Kidney capillary endothelial cell (primary cell): ENCODE results near the gene PLXND1.
A peak's percentile ranks its signal among the peaks of the same experiment; 100 is the strongest.
"Not testable (repeated sequence)": the region's sequence is repeated elsewhere in the genome, so short reads cannot be mapped to it uniquely, and the experiment has no call there.

Experiments
- DNase-seq: peaks from one replicate; pipeline ENCODE4 v3.0.0-alpha.2; 2018; ENCODE audit warnings: low spot score

PLXND1 gene

DNA sequence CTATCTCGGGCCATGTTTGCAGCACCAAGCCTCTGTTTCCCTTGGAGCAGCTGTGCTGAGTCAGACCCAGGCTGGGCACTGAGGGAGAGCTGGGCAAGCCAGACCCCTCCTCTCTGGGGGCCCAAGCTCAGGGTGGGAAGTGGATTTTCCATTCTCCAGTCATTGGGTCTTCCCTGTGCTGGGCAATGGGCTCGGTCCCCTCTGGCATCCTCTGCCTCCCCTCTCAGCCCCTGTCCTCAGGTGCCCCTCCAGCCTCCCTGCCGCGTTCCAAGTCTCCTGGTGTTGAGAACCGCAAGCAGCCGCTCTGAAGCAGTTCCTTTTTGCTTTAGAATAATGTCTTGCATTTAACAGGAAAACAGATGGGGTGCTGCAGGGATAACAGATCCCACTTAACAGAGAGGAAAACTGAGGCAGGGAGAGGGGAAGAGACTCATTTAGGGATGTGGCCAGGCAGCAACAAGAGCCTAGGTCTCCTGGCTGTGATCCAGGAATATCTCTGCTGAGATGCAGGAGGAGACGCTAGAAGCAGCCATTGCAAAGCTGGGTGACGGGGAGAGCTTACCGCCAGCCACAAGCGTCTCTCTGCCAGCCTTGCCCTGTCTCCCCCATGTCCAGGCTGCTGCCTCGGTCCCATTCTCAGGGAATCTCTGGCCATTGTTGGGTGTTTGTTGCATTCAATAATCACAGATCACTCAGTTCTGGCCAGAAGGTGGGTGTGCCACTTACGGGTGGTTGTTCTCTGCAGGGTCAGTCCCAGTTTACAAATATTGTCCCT, 76.9 kb downstream of the PLXND1 start:
- DNase-seq, result no peak

DNA sequence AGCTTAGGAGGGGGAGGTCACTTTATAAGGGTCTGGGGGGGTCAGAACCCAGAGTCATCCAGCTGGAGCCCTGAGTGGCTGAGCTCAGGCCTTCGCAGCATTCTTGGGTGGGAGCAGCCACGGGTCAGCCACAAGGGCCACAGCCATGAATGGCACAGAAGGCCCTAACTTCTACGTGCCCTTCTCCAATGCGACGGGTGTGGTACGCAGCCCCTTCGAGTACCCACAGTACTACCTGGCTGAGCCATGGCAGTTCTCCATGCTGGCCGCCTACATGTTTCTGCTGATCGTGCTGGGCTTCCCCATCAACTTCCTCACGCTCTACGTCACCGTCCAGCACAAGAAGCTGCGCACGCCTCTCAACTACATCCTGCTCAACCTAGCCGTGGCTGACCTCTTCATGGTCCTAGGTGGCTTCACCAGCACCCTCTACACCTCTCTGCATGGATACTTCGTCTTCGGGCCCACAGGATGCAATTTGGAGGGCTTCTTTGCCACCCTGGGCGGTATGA, 77.8 kb downstream of the PLXND1 start, which contains the start of gene RHO:
TSS of gene RHO (plus strand) at position 51 of the 512 bp plus-strand sequence. CDS start at position 146, 95 bp downstream.
- no peak for DNase-seq

DNA sequence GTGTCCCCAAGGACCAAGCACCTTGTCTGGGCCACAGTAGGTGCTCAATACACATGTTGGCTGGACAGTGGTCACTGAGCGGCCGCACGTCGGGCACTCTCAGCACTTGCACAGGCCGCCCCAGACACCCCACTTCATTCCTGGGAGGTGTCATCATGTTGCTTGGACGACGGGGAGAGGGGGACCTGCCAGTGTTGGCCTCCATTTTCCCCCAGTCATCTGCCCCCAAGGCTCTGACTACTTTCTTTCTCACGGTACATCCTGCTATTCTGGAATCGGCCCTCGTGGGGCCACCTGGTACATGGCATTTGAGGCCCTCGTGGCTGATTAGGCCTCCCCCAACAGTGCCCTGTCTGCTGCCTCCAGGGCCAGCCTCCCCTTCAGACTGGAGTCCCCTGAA, 79.2 kb downstream of the PLXND1 start:
- no peak for DNase-seq

DNA sequence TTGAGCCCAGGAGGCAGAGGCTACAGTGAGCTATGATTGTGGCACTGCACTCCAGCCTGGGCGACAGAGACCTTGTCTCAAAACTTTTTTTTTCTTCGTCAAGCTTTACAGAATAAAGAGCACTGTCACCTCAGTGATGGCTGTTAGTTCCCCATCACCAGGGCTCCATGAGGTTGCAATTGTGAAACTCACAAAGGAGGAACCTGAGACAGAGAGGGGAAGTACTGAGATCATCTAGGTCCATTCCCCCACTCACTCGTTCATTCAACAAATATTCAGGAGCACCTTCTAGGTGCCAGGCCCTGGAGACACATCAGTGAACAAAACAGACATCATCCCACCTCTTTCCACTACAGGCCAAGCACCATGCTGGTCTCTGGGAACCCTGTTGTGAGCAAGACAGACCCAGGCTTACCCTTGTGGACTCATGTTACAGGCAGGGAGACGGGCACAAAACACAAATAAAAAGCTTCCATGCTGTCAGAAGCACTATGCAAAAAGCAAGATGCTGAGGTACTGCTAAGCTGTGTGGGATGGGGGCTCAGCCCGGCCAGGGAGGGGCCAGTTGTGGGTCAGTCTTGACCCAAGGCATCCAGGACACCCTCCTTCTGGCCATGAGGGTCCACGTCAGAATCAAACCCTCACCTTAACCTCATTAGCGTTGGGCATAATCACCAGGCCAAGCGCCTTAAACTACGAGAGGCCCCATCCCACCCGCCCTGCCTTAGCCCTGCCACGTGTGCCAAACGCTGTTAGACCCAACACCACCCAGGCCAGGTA, 80.2 kb downstream of the PLXND1 start:
- no peak for DNase-seq

DNA sequence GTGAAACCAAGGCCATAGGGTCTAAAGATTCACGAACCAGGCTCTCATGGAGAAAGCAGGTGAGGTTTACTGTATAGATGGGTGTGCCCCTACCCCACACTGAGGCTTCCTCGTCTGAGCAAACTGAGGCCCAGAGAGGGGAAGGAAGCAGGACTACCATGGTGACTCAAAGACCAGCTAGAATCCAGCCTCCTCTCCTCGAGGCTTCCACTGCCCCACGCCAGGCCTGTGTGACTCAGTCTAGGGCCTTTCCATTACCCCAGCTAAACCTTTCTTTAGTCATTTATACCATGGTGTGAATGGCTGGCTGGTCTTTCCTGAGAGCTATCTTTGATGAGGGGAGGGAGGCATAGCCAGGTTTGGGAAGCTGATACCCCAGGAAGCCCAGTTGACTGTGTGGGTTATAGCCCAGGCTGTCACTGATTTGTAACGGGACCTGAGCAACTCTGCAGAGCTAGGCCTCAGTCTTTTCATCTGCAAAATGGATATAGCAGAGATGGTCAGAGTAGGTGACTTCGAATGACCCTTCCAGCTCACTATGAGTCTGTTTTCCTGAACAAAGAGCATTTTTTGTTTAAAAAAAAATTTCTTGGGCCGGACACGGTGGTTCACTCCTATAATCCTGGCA, 81.0 kb downstream of the PLXND1 start:
- DNase-seq, result peak; percentile 52

DNA sequence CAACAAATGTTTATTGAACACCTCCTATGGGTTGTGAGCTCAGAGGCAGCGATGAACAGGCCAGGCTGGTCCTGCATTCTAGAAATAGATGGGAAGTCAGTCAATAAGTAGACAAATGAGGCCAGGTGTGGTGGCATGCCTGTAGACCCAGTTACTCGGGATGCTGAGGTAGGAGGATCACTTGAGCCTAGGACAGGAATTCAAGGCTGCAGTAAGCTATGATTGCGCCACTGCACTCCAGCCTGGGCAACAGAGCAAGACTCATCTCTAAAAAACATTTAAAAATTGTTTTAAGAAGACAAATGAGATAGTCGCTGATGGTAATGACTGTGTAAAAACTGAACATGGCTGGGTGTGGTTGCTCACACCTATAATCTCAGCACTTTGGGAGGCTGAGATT, 82.4 kb downstream of the PLXND1 start:
- DNase-seq, result no peak

DNA sequence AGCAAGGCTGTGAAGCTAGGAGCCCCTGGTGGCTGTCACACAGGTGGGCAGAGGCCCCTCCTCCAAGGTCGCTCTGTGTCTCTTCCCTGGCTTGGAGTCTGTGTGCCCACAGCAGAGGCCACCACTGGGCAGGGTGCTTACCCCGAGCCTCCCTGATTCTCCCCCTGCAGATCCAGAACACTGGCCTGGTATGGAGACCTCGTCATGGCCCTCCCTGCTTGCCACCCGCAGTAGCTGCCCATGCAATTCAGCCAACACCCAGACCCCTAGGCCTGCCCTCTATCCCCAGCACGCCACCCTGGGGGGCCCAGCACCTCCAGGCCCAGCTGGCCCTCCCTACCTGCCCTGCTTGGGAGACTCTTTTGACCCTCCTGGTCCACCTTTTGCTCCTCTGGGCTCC, 83.5 kb downstream of the PLXND1 start:
- no peak for DNase-seq

DNA sequence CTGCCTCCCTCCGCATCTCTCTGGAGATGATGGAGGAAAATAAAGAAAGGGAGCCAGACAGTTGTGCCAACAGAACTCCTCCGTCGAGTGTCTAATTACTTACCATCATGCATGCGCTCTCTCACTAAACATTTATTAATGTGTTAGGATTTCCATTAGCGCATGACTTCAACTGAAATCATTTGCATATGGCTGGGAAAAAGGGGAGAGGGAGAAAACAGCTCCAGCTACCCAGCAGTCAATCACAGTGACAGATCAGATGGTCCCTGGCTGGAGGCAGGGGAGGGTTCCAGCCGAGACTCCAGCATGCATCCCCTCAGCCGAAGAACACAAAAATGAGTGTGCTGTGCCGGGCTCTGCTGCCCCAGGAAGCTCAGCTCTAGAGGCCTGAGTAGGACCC, 84.9 kb downstream of the PLXND1 start:
- DNase-seq, result no peak

DNA sequence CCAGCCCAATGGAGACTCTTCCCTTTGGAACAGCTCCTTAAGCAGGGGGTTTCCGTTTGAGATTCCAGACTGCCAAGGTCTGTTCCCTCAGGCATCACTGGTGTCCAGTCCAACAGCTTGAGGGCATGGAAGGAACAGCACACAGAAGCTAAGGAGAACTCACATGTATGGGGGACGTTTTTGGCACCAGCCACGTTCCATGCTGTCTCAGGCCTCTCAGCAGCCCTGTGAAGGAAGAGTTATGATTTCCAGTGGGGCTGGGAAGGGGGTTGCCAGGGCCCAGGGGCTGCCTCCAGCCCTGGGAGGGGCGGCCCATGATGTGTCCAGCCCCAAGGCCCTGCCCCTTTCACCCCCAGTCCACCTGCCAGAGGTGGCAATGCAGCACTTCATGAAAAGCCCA, 85.5 kb downstream of the PLXND1 start:
- DNase-seq, result no peak

DNA sequence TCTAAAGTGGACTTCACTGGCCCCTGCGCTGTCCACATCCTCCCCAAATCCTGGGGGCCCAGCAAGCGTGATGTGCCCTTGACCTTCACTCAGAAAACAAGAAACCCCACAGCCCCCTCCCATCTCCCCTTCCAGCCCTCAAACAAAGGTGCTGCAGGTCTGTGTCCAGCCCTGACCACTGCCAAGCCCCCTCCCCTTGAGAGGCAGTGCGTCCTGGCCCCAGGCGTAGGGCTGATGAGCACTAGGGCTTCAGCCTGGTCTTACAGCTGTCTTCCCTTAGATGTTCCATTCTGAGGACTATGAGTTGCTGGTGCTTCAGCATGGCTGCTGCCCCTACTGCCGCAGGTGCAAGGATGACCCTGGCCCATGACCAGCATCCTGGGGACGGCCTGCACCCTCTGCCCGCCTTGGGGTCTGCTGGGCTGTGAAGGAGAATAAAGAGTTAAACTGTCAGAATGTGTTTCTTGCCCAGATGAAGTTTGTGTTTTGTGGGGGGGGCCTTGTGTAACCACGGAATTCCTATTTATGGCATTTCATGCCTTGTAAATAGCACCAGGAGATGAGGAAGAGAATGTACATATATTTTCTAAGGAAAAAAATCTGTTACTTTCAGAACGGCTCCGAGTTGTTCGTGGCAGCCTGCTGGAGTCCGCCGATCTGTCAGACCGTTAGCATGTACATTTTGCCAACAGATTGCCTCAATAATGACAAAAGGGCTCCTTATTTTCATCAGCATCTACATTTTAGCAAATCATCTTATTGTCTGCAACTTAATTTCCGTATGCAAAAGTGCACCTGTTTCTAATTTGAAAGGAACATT, 86.4 kb downstream of the PLXND1 start:
- no peak for DNase-seq

DNA sequence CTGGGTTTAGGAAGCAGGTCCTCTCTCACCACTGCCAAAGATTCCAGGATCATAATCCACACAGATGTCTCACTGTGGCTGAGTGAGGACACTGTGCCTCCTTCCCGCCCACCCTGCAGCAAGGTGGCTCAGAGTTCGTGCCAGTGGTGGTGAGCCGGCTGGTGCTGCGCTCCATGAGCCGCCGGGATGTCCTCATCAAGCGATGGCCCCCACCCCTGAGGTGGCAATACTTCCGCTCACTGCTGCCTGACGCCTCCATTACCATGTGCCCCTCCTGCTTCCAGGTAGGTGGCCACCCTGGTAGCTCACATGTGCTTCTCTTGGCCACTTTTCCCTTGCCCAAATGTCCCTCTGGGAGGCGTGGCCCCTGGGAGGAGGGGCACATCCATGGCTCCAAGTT, 87.0 kb downstream of the PLXND1 start:
- DNase-seq, result no peak

DNA sequence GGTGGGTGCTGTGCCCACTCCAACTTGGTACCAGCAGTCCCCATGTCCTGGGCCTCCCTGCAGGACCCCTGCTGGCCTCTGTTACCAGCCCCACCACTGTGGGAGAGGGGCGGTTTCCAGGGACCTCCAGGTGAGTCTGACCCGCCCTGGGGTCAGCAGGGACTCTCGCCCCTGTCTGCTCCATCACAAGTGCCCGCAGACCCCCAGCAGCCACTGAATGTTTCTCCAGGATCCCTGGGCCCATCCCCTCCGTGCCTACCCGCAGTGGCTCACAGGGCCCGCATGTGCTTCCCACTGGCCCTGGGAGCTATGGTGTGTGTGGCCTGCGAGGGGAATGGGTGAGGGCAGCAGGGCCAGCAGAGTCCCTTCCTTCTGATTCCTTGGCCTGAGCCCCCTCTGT, 87.9 kb downstream of the PLXND1 start:
- DNase-seq, result no peak

DNA sequence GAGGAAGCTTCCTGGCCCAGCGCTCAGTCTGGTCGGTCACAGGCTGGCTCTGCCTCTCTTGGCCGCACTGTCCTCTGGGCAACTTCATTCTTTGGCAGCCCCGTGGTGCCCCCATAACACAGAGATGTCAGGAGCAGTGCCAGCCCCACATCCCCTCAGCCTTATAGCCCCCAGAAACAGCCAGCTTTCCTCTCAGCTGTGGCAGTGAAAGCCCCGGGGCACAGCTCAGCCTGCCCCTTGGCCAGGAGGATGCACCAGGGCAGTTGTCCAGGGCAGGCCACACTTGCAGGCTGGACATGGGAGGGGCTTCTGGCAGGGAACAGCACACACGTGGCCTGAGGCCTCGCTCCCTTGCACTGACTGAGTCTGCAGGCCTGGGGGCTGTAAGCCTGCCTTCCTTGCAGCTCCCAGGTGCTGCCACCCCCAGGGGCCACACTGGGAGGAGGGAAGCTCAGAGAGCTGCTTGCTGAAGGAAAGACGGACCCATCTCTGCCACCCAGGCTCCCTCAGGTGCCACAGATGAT, 88.4 kb downstream of the PLXND1 start:
- no peak for DNase-seq

DNA sequence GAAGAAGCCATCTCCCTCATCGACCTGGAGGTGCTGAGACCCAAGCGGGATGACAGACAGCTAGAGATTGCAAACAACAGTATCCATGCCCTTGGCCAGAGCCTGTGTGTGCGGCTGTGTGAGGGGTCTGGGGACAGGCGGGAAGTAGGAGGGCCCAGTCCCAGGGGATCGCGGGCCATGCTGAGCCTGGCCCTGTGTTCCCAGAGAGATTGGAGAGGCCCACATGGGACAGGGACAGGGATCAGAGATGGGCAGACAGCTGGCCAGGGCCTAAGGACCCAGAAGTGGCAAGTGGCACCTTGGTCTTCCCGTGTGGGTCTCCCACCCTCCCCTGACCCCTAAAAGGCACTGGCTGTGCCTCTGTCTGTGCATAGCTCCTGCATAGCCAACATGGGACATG, 89.0 kb downstream of the PLXND1 start:
- no peak for DNase-seq

DNA sequence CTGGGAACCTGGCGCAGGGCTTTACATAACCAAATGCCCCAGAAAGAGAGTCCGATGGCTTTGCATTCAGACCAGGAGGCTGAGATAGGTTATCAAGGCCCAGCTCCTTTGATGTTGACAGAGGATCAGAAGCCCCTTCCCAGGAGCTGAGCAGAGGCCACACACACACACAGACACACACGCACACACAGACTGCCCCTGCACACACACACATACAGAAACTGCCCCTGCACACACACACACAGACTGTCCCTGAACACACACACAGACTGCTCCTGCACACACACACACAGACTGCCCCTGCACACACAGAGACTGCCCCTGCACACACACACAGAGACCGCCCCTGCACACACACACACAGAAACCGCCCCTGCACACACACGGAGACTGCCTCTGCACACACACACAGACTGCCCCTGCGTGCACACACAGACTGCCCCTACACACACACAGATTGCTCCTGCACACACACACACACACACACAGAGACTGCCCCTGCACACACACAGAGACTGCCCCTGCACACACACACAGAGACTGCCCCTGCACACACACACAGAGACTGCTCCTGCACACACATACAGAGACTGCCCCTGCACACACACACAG, 90.5 kb downstream of the PLXND1 start:
- not testable (repeated sequence) for DNase-seq

DNA sequence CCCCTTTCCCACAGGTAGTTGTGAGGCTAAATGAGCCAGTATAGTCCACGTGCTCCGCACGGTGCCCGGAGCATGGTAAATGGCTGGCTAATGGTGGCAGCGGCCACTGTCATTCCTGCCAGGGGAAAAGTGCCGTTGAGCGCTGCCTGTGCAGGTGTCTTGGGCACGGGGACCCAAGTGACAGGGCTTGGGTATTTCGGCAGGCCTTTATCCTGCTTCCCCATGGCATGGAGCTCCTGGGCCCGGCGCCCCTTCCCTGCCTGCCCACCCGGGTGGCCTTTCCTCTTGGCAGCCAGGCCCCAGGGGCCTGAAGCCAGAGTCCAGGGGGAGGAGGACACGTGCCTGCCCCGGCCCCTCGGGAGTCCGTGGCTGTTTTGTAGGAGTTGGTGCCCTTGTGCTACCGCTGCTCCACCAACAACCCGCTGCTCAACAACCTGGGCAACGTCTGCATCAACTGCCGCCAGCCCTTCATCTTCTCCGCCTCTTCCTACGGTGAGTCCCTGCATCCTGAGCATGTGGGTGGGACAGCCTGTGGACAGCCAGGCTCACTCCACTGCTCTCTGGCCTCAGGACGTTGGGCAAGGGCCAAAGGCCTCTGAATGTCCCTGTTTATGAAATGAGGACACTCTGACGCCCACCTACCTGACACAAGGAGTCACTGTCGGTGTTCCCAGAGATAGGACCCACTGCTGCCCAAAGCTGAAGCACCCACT, 91.2 kb downstream of the PLXND1 start:
- DNase-seq, result not testable (repeated sequence)

DNA sequence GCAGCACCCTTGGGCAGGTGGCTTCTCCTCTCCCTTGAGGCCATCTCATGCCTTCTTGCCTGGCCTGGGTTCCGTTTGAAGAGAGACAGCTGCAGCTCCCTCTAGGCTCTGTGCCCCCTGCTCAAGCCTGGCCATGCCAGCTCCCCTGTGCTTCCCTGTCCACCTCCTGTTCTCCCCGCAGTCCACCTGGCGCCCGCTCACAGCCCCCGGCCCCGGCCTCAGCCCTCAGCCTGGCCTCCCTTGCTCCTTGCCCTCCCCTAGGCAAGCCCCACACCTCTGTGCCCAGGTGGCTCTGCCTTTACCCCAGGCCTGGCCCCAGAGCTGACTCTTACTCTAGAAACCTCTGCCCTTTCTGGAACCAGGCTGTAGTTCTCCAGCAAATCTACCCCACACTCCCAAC, 91.9 kb downstream of the PLXND1 start:
- DNase-seq, result no peak

DNA sequence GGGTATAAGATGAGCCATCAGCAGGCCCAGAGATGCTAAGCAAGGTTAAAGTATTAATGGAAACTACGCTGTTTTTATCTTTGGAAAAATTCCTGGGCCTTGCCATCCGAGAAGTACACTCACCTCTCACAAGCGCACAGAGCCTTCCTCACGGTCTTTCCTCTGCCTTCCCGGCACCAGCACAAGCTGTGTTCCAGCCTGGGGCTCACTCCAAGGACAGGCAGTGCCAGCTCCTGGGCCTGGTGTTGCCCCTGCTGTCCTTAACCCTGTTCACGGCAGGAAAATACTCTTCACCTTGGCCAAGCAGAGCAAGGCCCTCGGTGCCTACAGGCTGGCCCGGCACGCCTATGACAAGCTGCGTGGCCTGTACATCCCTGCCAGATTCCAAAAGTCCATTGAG, 92.4 kb downstream of the PLXND1 start:
- DNase-seq, result no peak

DNA sequence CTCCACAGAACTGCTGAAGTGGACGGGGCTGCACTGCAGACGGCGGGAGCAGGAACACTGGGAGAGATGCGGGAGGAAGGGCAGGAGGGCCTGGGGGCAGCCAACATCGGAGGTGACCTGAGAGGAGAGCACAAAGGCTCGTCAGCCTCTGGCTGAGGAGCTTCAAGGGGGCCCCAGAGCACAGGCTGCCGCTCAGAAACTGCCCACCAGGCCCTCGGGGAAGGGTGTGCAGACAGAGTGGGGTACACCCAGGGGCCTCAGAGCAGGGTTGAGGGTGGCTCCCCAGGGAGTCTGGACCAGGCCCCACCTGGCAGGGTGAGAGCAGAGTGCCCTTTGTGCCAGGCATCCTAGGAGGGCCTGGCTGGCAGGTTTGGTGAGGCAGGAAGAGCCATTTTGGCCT, 92.8 kb downstream of the PLXND1 start:
- DNase-seq, result no peak

DNA sequence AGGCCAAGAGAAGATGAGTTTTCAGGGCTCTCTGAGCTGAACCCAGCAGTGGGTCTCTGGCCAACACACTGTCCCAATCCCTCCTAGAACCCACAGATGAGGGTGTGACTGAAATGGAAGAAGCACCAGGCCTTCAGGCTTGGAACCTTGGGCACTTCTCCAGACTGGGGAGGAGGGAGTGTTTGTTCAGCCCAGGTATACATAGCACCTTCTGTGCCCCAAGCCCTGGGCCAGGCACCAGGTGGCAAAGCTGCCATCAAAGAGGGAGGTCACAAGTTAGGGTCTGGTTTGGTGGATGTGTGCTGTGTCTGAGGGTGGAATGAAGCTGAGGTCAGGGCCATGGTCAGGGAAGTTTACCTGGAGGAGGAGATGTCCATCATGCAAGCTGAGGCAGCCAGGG, 93.9 kb downstream of the PLXND1 start:
- no peak for DNase-seq
